ENCODE data around the gene AHRR. TPM values are rescaled to one million over a fixed set of nuclear protein-coding genes. Genes with fewer than 3 reads are reported as not detected.

Gene AHRR
- total and polyA plus RNA-seq, 10 of the 15 experiments (the other 5 are each of a cell fraction or from before 2014, with no cell fraction given) = 0.90 to 35.2 (median 19.2) TPM

DNA sequence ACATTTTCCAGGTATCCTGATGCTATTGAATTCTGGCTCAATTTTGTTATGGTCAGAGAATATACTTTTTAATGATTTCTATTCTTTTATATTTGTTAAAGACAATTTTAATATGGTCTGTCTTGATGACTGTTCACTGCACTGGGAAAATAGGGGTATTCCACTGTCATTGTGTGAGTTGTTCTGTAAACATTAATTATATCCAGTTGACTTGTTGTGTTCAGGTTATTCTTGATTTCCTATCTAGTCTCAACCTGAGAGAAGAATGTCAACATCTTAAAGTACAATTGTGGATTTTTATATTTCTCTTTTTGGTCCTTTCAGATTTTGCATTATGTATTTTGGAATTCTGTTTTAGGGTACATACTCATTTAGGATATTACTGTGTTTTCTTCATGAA is 61.6 kb downstream of the AHRR start (continued):
- TF ChIP-seq, protein P1, sequence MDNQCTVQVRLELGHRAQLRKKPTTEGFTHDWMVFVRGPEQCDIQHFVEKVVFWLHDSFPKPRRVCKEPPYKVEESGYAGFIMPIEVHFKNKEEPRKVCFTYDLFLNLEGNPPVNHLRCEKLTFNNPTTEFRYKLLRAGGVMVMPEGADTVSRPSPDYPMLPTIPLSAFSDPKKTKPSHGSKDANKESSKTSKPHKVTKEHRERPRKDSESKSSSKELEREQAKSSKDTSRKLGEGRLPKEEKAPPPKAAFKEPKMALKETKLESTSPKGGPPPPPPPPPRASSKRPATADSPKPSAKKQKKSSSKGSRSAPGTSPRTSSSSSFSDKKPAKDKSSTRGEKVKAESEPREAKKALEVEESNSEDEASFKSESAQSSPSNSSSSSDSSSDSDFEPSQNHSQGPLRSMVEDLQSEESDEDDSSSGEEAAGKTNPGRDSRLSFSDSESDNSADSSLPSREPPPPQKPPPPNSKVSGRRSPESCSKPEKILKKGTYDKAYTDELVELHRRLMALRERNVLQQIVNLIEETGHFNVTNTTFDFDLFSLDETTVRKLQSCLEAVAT (IDR thresholded peaks at IDR 0.05) = no peak
- no peak for TF ChIP-seq ZBED1 (IDR thresholded peaks at IDR 0.05; ENCODE audit: borderline replicate concordance)

DNA sequence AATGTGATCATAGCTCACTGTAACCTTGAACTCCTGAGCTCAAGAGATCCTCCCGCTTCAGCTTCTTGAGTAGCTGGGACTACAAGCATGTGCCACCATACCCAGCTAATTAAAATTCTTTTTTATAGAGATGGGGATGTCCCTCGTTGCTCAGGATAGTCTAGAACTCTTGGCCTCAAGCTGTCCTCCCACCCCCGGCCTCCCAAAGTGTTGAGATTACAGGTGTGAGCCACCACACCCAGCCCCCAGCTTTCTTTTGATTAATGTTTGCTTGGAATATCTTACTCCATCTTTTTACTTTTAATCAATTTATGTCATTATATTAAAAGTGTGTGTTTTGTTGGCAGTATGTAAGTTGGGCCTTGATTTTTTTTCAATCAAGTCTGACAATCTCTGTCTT is 62.1 kb downstream of the AHRR start:
- BruUV-seq (replicated peaks) = no TSS peak
- ChIA-PET POLR2A (interaction anchor here (0.6 to 0.7 kb wide), 3 partner anchors 9 to 930 kb away, joined by 3 read pairs; no protein-coding TSS in a partner anchor), RAD21 (ENCODE audit: unreplicated experiment) (interaction anchor here (0.7 kb wide), 1 partner anchor 15 kb away, joined by 3 read pairs; no protein-coding TSS in a partner anchor), SMC1A (ENCODE audit: uncharacterized antibody, unreplicated experiment) (interaction anchor here (1.3 to 1.4 kb wide), 2 partner anchors 12 to 63 kb away, joined by 3 read pairs; no protein-coding TSS in a partner anchor), CTCF (interaction anchor here (1.1 kb wide), 1 partner anchor 10 kb away, joined by 4 read pairs; no protein-coding TSS in a partner anchor)
- Histone ChIP-seq H3K9ac (ENCODE audit: control insufficient read depth, insufficient read depth, low read length) (no peak overlapping the region), H3K36me3 (ENCODE audit: control insufficient read depth in 2 of 2, insufficient read depth in 2 of 2, low read length in 1 of 2) (peaks cover 14 to 24% of the 10 kb centered on the region in 2 experiments), H3K27ac (ENCODE audit: control insufficient read depth, insufficient read depth) (no peak overlapping the region), H3K9me3 (replicated peaks; ENCODE audit: control insufficient read depth, insufficient read depth, low read length) (peaks cover 32% of the 10 kb centered on the region), H3K4me2 (ENCODE audit: control insufficient read depth, insufficient read depth) (no peak overlapping the region), H2AFZ (ENCODE audit: control insufficient read depth, low read depth, low read length) (no peak overlapping the region), H3K4me1 (ENCODE audit: control insufficient read depth, insufficient read depth, low read length) (peaks cover 9% of the 10 kb centered on the region), H3K27me3 (replicated peaks in 1 of 2; ENCODE audit: control insufficient read depth in 2 of 2, insufficient read depth in 2 of 2, low read length in 1 of 2) (no peaks in the 10 kb centered on the region), H3K4me3 (no peak overlapping the region), H3K79me2 (ENCODE audit: control insufficient read depth, insufficient read depth, low read length) (peaks cover 18% of the 10 kb centered on the region), H4K20me1 (ENCODE audit: control insufficient read depth, insufficient read depth) (no peaks in the 10 kb centered on the region)
- WGBS (ENCODE audit: insufficient coverage, insufficient replicate concordance, low lambda C conversion rate, missing lambda C conversion rate) = 33% methylated on average over 3 of the region's 3 CpGs
- intact Hi-C loops (cut with micrococcal nuclease; ENCODE audit: unreplicated experiment) = no loop called here
- TF ChIP-seq, protein P2, sequence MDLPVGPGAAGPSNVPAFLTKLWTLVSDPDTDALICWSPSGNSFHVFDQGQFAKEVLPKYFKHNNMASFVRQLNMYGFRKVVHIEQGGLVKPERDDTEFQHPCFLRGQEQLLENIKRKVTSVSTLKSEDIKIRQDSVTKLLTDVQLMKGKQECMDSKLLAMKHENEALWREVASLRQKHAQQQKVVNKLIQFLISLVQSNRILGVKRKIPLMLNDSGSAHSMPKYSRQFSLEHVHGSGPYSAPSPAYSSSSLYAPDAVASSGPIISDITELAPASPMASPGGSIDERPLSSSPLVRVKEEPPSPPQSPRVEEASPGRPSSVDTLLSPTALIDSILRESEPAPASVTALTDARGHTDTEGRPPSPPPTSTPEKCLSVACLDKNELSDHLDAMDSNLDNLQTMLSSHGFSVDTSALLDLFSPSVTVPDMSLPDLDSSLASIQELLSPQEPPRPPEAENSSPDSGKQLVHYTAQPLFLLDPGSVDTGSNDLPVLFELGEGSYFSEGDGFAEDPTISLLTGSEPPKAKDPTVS (IDR thresholded peaks at IDR 0.05; ENCODE audit: low read depth, low read length) = no peak
- TF ChIP-seq CHD1 (IDR thresholded peaks at IDR 0.05; ENCODE audit: low read depth, low read length) = no peak
- TF ChIP-seq CEBPB (IDR thresholded peaks at IDR 0.05; ENCODE audit: borderline replicate concordance in 1 of 2, low read depth in 2 of 2, low read length in 2 of 2) = no peak
- TF ChIP-seq, protein P3, sequence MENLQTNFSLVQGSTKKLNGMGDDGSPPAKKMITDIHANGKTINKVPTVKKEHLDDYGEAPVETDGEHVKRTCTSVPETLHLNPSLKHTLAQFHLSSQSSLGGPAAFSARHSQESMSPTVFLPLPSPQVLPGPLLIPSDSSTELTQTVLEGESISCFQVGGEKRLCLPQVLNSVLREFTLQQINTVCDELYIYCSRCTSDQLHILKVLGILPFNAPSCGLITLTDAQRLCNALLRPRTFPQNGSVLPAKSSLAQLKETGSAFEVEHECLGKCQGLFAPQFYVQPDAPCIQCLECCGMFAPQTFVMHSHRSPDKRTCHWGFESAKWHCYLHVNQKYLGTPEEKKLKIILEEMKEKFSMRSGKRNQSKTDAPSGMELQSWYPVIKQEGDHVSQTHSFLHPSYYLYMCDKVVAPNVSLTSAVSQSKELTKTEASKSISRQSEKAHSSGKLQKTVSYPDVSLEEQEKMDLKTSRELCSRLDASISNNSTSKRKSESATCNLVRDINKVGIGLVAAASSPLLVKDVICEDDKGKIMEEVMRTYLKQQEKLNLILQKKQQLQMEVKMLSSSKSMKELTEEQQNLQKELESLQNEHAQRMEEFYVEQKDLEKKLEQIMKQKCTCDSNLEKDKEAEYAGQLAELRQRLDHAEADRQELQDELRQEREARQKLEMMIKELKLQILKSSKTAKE (IDR thresholded peaks at IDR 0.05; ENCODE audit: low read depth, poor library complexity, severe bottlenecking) = no peak
- TF ChIP-seq, protein P4, sequence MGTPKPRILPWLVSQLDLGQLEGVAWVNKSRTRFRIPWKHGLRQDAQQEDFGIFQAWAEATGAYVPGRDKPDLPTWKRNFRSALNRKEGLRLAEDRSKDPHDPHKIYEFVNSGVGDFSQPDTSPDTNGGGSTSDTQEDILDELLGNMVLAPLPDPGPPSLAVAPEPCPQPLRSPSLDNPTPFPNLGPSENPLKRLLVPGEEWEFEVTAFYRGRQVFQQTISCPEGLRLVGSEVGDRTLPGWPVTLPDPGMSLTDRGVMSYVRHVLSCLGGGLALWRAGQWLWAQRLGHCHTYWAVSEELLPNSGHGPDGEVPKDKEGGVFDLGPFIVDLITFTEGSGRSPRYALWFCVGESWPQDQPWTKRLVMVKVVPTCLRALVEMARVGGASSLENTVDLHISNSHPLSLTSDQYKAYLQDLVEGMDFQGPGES (IDR thresholded peaks at IDR 0.05) = no peak
- TF ChIP-seq, protein P5, sequence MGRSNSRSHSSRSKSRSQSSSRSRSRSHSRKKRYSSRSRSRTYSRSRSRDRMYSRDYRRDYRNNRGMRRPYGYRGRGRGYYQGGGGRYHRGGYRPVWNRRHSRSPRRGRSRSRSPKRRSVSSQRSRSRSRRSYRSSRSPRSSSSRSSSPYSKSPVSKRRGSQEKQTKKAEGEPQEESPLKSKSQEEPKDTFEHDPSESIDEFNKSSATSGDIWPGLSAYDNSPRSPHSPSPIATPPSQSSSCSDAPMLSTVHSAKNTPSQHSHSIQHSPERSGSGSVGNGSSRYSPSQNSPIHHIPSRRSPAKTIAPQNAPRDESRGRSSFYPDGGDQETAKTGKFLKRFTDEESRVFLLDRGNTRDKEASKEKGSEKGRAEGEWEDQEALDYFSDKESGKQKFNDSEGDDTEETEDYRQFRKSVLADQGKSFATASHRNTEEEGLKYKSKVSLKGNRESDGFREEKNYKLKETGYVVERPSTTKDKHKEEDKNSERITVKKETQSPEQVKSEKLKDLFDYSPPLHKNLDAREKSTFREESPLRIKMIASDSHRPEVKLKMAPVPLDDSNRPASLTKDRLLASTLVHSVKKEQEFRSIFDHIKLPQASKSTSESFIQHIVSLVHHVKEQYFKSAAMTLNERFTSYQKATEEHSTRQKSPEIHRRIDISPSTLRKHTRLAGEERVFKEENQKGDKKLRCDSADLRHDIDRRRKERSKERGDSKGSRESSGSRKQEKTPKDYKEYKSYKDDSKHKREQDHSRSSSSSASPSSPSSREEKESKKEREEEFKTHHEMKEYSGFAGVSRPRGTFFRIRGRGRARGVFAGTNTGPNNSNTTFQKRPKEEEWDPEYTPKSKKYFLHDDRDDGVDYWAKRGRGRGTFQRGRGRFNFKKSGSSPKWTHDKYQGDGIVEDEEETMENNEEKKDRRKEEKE (IDR thresholded peaks at IDR 0.05) = no peak
- no peak for TF ChIP-seq EED (IDR thresholded peaks at IDR 0.05; ENCODE audit: low read depth)
- TF ChIP-seq FOS (IDR thresholded peaks at IDR 0.05; ENCODE audit: borderline replicate concordance, extremely low read depth, insufficient read length) = no peak
- FAIRE-seq (no peak), DNase-seq (ENCODE audit: low read depth, low spot score) (no peak), ATAC-seq (no peak)
- in situ Hi-C loops (cut with MboI) = no loop called here

Data from GM12878 (cell line).